IPS DF 6.9 (cell line): ENCODE results near the gene DOP1B.

ENCODE experiments used
- DNase-seq: peaks from one replicate; pipeline ENCODE4 v3.0.0-alpha.2; 2013; ENCODE audit warnings: low read depth, low spot score
- H3K27ac ChIP-seq: one replicate; pipeline ENCODE4 v1.5.1; 2013; ENCODE audit warnings: low read length, control low read depth
- H3K27me3 ChIP-seq: 2 replicates; pipeline ENCODE4 v1.6.1; 2013; ENCODE audit warnings: mild to moderate bottlenecking, low read length; ENCODE audit not compliant: control insufficient read depth, insufficient read depth
- H3K36me3 ChIP-seq: 2 replicates; pipeline ENCODE4 v1.6.1; 2013; ENCODE audit warnings: low read length; ENCODE audit not compliant: control insufficient read depth, insufficient read depth
- H3K4me1 ChIP-seq: 2 replicates; pipeline ENCODE4 v1.6.1; 2013; ENCODE audit warnings: low read length; ENCODE audit not compliant: control insufficient read depth, insufficient read depth
- H3K4me3 ChIP-seq: 2 replicates; pipeline ENCODE4 v1.5.1; 2013; ENCODE audit warnings: mild to moderate bottlenecking, low read length
- H3K9me3 ChIP-seq: 2 replicates; pipeline ENCODE4 v1.6.1; 2013; ENCODE audit warnings: low read length, inconsistent platforms; ENCODE audit not compliant: control insufficient read depth, insufficient read depth
- WGBS: extraction: QIAGEN DNeasy Blood & Tissue Kit; methylation state at CpG from one replicate; pipeline ENCODE4 v1.1.7; 2013; ENCODE audit warnings: mixed read lengths, missing lambda C conversion rate; ENCODE audit not compliant: insufficient read length, insufficient coverage; 5-methylcytosine and 5-hydroxymethylcytosine counted together

DOP1B gene

GRCh38 chr21:36156815-36157670 lies at the start of gene DOP1B:
TSS of gene DOP1B (plus strand) at chr21:36156824. CDS start at chr21:36164734, 7,910 bp downstream.
- DNase-seq: no peak
- H3K4me3 ChIP-seq: peak within 1 kb of the TSS; percentile 98
- no peak within 1 kb of the TSS for H3K27ac ChIP-seq
- H3K4me1 ChIP-seq: peaks cover 3% of the 10 kb centered on the region; the same call in 1 of the 2 replicates
- WGBS: no CpG with 5 or more reads among the region's 83 CpGs
- H3K36me3 ChIP-seq: no peaks in the 10 kb centered on the region
- H3K27me3 ChIP-seq: peaks cover 5% of the 10 kb centered on the region; the same call in 1 of the 2 replicates
- H3K9me3 ChIP-seq: no peaks in the 10 kb centered on the region

- H3K4me1 ChIP-seq: no peaks in the 10 kb centered on the region; the same call in none of the 2 replicates
- no peaks in the 10 kb centered on the region for H3K27me3 ChIP-seq
- no peak overlapping the region for H3K27ac ChIP-seq
- peaks cover 7% of the 10 kb centered on the region for H3K36me3 ChIP-seq
- no peak overlapping the region for H3K4me3 ChIP-seq
- no peaks in the 10 kb centered on the region for H3K9me3 ChIP-seq
- WGBS: no CpG with 5 or more reads among the region's 10 CpGs
- no peak for DNase-seq
Measured at GRCh38 chr21:36109868-36110267, 46.8 kb upstream of the DOP1B start.

GRCh38 chr21:36111238-36111637 lies 45.4 kb upstream of the DOP1B start:
- Histone ChIP-seq H3K4me3 (no peak overlapping the region), H3K36me3 (peaks cover 7% of the 10 kb centered on the region), H3K4me1 (no peaks in the 10 kb centered on the region; the same call in none of the 2 replicates), H3K9me3 (no peaks in the 10 kb centered on the region), H3K27me3 (no peaks in the 10 kb centered on the region), H3K27ac (no peak overlapping the region)
- no peak for DNase-seq
- no CpG with 5 or more reads among the region's 8 CpGs for WGBS

GRCh38 chr21:36113647-36114428 lies 42.8 kb upstream of the DOP1B start:
- no peak for DNase-seq
- Histone ChIP-seq H3K27ac (no peak overlapping the region), H3K4me3 (no peak overlapping the region), H3K4me1 (no peaks in the 10 kb centered on the region; the same call in none of the 2 replicates), H3K9me3 (no peaks in the 10 kb centered on the region), H3K27me3 (no peaks in the 10 kb centered on the region), H3K36me3 (peaks cover 2% of the 10 kb centered on the region; the same call in 1 of the 2 replicates)
- no CpG with 5 or more reads among the region's 17 CpGs for WGBS

GRCh38 chr21:36115138-36115730 lies 41.4 kb upstream of the DOP1B start:
- no CpG with 5 or more reads among the region's 6 CpGs for WGBS
- Histone ChIP-seq H3K4me3 (no peak overlapping the region), H3K4me1 (no peaks in the 10 kb centered on the region; the same call in none of the 2 replicates), H3K36me3 (peaks cover 2% of the 10 kb centered on the region; the same call in 1 of the 2 replicates), H3K27me3 (no peaks in the 10 kb centered on the region), H3K27ac (no peak overlapping the region), H3K9me3 (no peaks in the 10 kb centered on the region)
- no peak for DNase-seq

- H3K9me3 ChIP-seq: no peaks in the 10 kb centered on the region
- H3K27me3 ChIP-seq: no peaks in the 10 kb centered on the region
- DNase-seq: no peak
- peaks cover 2% of the 10 kb centered on the region; the same call in 1 of the 2 replicates for H3K36me3 ChIP-seq
- no peak overlapping the region for H3K27ac ChIP-seq
- H3K4me1 ChIP-seq: no peaks in the 10 kb centered on the region; the same call in 1 of the 2 replicates
- no peak overlapping the region for H3K4me3 ChIP-seq
- no CpG with 5 or more reads among the region's 2 CpGs for WGBS
Measured at GRCh38 chr21:36117286-36117741, 39.3 kb upstream of the DOP1B start.

GRCh38 chr21:36120304-36120888 lies 36.2 kb upstream of the DOP1B start:
- H3K4me3 ChIP-seq: no peak overlapping the region
- no CpG with 5 or more reads among the region's 7 CpGs for WGBS
- DNase-seq: no peak
- H3K4me1 ChIP-seq: no peaks in the 10 kb centered on the region
- no peaks in the 10 kb centered on the region for H3K27me3 ChIP-seq
- no peaks in the 10 kb centered on the region for H3K36me3 ChIP-seq
- no peaks in the 10 kb centered on the region for H3K9me3 ChIP-seq
- no peak overlapping the region for H3K27ac ChIP-seq

GRCh38 chr21:36122977-36123376 lies 33.6 kb upstream of the DOP1B start:
- WGBS: no CpG with 5 or more reads among the region's 4 CpGs
- DNase-seq: no peak
- H3K27ac ChIP-seq: no peak overlapping the region
- no peaks in the 10 kb centered on the region for H3K4me1 ChIP-seq
- no peak overlapping the region for H3K4me3 ChIP-seq
- H3K36me3 ChIP-seq: no peaks in the 10 kb centered on the region
- no peaks in the 10 kb centered on the region for H3K27me3 ChIP-seq
- H3K9me3 ChIP-seq: no peaks in the 10 kb centered on the region

- Histone ChIP-seq H3K4me3 (no peak overlapping the region), H3K36me3 (no peaks in the 10 kb centered on the region), H3K4me1 (no peaks in the 10 kb centered on the region), H3K27ac (no peak overlapping the region), H3K9me3 (no peaks in the 10 kb centered on the region), H3K27me3 (no peaks in the 10 kb centered on the region)
- DNase-seq: no peak
- no CpG with 5 or more reads among the region's 2 CpGs for WGBS
Measured at GRCh38 chr21:36124395-36124794, 32.2 kb upstream of the DOP1B start.
